IMR-90 (cell line): ENCODE results near the gene MCF2L. TPM values are rescaled to one million over a fixed set of nuclear protein-coding genes. Genes with fewer than 3 reads are reported as not detected.

Experiments
- ATAC-seq: fragments of 200-7000 bp; cut with Tn5 transposase; 2 replicates; pipeline ENCODE4 v1.9.1; 2020; ENCODE audit warnings: low read depth, mild to moderate bottlenecking, moderate library complexity
- BruUV-seq: library from RNA; stranded (reverse); fragments of 400-500 nt; replicated peaks from 2 replicates; lab custom pipeline; 2021; lab: Mats Ljungman, UMichigan
- CTCF ChIA-PET: fragments of 300-600 bp; formaldehyde crosslinking; extraction: SDS; loops from one replicate; lab custom pipeline; 2021; ENCODE audit warnings: antibody characterized with exemption; lab: Yijun Ruan, JAX
- POLR2A ChIA-PET: fragments of 300-600 bp; sonication (Branson Sonifier 250); formaldehyde crosslinking; loops from one replicate; lab custom pipeline; 2022; ENCODE audit warnings: antibody characterized with exemption; ENCODE audit not compliant: unreplicated experiment; lab: Charles Lee
- DNase-seq: peaks from one replicate; pipeline ENCODE4 v3.0.0; 2013
- H2AFZ ChIP-seq: replicated peaks from 2 replicates; pipeline ENCODE3; 2013; ENCODE audit warnings: low read length, mild to moderate bottlenecking; ENCODE audit not compliant: poor library complexity
- H2AK5ac ChIP-seq: 2 replicates; pipeline ENCODE4 v1.6.1; 2013; ENCODE audit warnings: low read depth, low read length, inconsistent platforms
- H2AK9ac ChIP-seq: replicated peaks from 2 replicates; pipeline ENCODE3; 2013; ENCODE audit warnings: mild to moderate bottlenecking, low read depth, low read length, moderate library complexity; ENCODE audit not compliant: poor library complexity
- H2BK120ac ChIP-seq: 2 replicates; pipeline ENCODE4 v1.6.1; 2013; ENCODE audit warnings: low read depth, low read length, inconsistent platforms
- H2BK15ac ChIP-seq: 3 replicates; pipeline ENCODE4 v1.6.1; 2013; ENCODE audit warnings: low read depth, low read length, inconsistent platforms
- H2BK20ac ChIP-seq: 2 replicates; pipeline ENCODE4 v1.6.1; 2013; ENCODE audit warnings: low read depth, mild to moderate bottlenecking, inconsistent platforms, low read length, moderate library complexity
- H2BK5ac ChIP-seq: 2 replicates; pipeline ENCODE4 v1.6.1; 2013; ENCODE audit warnings: mild to moderate bottlenecking, low read depth, low read length, inconsistent platforms; ENCODE audit not compliant: poor library complexity, severe bottlenecking
- H3K14ac ChIP-seq: replicated peaks from 2 replicates; pipeline ENCODE4 v1.6.1; 2013; ENCODE audit warnings: low read depth, low read length, inconsistent platforms
- H3K18ac ChIP-seq: 2 replicates; pipeline ENCODE4 v1.6.1; 2013; ENCODE audit warnings: low read depth, low read length, control low read depth
- H3K23ac ChIP-seq: 2 replicates; pipeline ENCODE4 v1.6.1; 2013; ENCODE audit warnings: low read depth, low read length, inconsistent platforms
- H3K27ac ChIP-seq: 2 replicates; pipeline ENCODE4 v1.5.1; 2013; ENCODE audit warnings: mild to moderate bottlenecking, control low read depth, low read length; ENCODE audit not compliant: insufficient read depth
- H3K27me3 ChIP-seq: 2 replicates; pipeline ENCODE4 v1.6.1; 2013; ENCODE audit warnings: low read length; ENCODE audit not compliant: control insufficient read depth, insufficient read depth
- H3K36me3 ChIP-seq: 2 replicates; pipeline ENCODE4 v1.6.1; 2013; ENCODE audit warnings: low read length, mixed read lengths; ENCODE audit not compliant: control insufficient read depth, insufficient read depth
- H3K4ac ChIP-seq: 2 replicates; pipeline ENCODE4 v1.6.1; 2013; ENCODE audit warnings: low read depth, low read length, inconsistent platforms
- H3K4me1 ChIP-seq: 2 replicates; pipeline ENCODE4 v1.6.1; 2013; ENCODE audit warnings: low read length, mixed read lengths; ENCODE audit not compliant: control insufficient read depth, insufficient read depth
- H3K4me2 ChIP-seq: 2 replicates; pipeline ENCODE4 v1.6.1; 2013; ENCODE audit warnings: low read depth, mild to moderate bottlenecking, control low read depth, low read length, moderate library complexity
- H3K4me3 ChIP-seq: 2 replicates; pipeline ENCODE4 v1.5.1; 2013; ENCODE audit warnings: low read depth, mild to moderate bottlenecking, control low read depth, low read length, moderate library complexity; ENCODE audit not compliant: insufficient read depth
- H3K56ac ChIP-seq: 2 replicates; pipeline ENCODE4 v1.6.1; 2013; ENCODE audit warnings: low read length, inconsistent platforms; ENCODE audit not compliant: insufficient read depth; ENCODE audit errors: extremely low read depth
- H3K79me1 ChIP-seq, 2 experiments: 2 replicates each; pipeline ENCODE4 v1.6.1; 2013; ENCODE audit warnings: low read length in 2 of 2, inconsistent platforms in 1 of 2, low read depth in 1 of 2
- H3K9ac ChIP-seq: 2 replicates; pipeline ENCODE4 v1.6.1; 2013; ENCODE audit warnings: low read depth, low read length, control low read depth
- H3K9me1 ChIP-seq: 2 replicates; pipeline ENCODE4 v1.6.1; 2013; ENCODE audit warnings: low read length, inconsistent platforms; ENCODE audit not compliant: insufficient read depth
- H3K9me3 ChIP-seq: 2 replicates; pipeline ENCODE4 v1.6.1; 2013; ENCODE audit warnings: low read length; ENCODE audit not compliant: control insufficient read depth, insufficient read depth
- H4K20me1 ChIP-seq: 2 replicates; pipeline ENCODE4 v1.6.1; 2013; ENCODE audit warnings: low read length, inconsistent platforms; ENCODE audit not compliant: insufficient read depth
- H4K5ac ChIP-seq: 2 replicates; pipeline ENCODE4 v1.6.1; 2013; ENCODE audit warnings: mild to moderate bottlenecking, low read depth, low read length, control low read depth
- H4K8ac ChIP-seq, 2 experiments: 2 replicates each; pipeline ENCODE4 v1.6.1; 2013; ENCODE audit warnings: low read depth in 2 of 2, low read length in 2 of 2, control low read depth in 1 of 2, inconsistent platforms in 1 of 2
- H4K91ac ChIP-seq: 2 replicates; pipeline ENCODE4 v1.6.1; 2013; ENCODE audit warnings: low read depth, low read length, inconsistent platforms; ENCODE audit not compliant: insufficient read depth
- CHD1 ChIP-seq: IDR thresholded peaks from 2 replicates; pipeline ENCODE4 v1.6.1; 2012; ENCODE audit warnings: low read depth, low read length, improper control_type of control experiment
- MAFK ChIP-seq: IDR thresholded peaks from 2 replicates; pipeline ENCODE4 v1.6.1; 2012; ENCODE audit warnings: low read depth, low read length, improper control_type of control experiment
- POLR2A ChIP-seq: IDR thresholded peaks from 2 replicates; pipeline ENCODE4 v1.6.1; 2012; ENCODE audit warnings: mild to moderate bottlenecking, low read depth, low read length
- RAD21 ChIP-seq: IDR thresholded peaks from 2 replicates; pipeline ENCODE4 v1.6.1; 2012; ENCODE audit warnings: low read length, improper control_type of control experiment
- WGBS, 2 experiments: methylation state at CpG; one replicate each; pipeline versions ENCODE4 v1.1.5 to v1.1.7; 2013; ENCODE audit warnings: missing lambda C conversion rate in 2 of 2; ENCODE audit not compliant: insufficient read length in 1 of 2; ENCODE audit errors: extremely low coverage in 2 of 2; 5-methylcytosine and 5-hydroxymethylcytosine counted together
- dilution Hi-C: fragments of 300-500 bp; cut with HindIII; formaldehyde crosslinking; loops from one replicate; pipeline ENCODE4 v1.14.3; 2018; ENCODE audit warnings: low sequenced_read_pairs; ENCODE audit not compliant: unreplicated experiment
- in situ Hi-C: fragments of 300-500 bp; cut with MboI; formaldehyde crosslinking; loops from 3 replicates; pipeline ENCODE4 v1.14.3; 2019; ENCODE audit warnings: low sequenced_read_pairs, inconsistent platforms, mixed read lengths
- intact Hi-C: fragments of 100-400 bp; cut with micrococcal nuclease; formaldehyde crosslinking; loops from 2 replicates; pipeline ENCODE4 v1.10.0; 2022
- polyA plus RNA-seq, 3 experiments: library from polyadenylated mRNA; depleted of rRNA; stranded (reverse); fragments of >200 nt; gene quantifications; 2 replicates each; pipeline ENCODE4 v1.2.3, GENCODE V29; 2012; ENCODE audit warnings: low replicate concordance in 1 of 3
- total RNA-seq: library from RNA; depleted of rRNA; stranded (reverse); fragments of >200 nt; gene quantifications from 2 replicates; pipeline ENCODE4 v1.2.3, GENCODE V29; 2012
- TF ChIP-seq, protein P1 (sequence below): fragments of 150-350 bp; IDR thresholded peaks from 2 replicates; pipeline ENCODE4 v1.6.1; 2016; ENCODE audit warnings: low read depth, mild to moderate bottlenecking, low read length, moderate library complexity, borderline replicate concordance

Gene MCF2L
- total and polyA plus RNA-seq, 2 of the 4 experiments (the other 2 are of a cell fraction): 0.18 TPM; not detected in 1

DNA sequence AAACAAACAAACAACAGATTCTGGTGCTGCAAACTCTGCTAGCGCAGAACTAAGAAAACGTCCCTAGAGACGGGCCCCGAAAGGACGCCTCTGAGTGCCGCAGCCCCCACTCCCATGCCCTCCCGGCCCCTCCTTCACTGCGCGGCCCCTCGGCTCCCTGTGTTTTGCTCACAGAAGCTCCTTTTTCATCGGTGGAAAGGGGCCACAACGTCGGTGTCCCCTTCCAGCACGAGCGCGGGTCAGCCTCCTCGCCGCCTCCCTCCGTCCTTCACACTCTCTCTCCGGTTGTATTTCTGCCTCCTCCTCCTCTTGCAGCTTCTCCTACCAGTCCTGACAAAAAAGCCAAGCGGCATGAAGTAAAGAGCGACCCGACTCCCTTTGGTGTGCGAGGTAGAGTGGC, 121.8 kb downstream of the MCF2L start:
- H4K20me1 ChIP-seq: no peaks in the 10 kb centered on the region
- H3K18ac ChIP-seq: no peak overlapping the region
- 88% methylated on average over 10 of the region's 24 CpGs; no CpG with 5 or more reads in 1 of the 2 experiments for WGBS, 2 experiments
- no peaks in the 10 kb centered on the region for H3K4me1 ChIP-seq
- H3K9ac ChIP-seq: no peak overlapping the region
- H2AK5ac ChIP-seq: no peak overlapping the region
- ChIA-PET CTCF (no interaction called here), POLR2A (no interaction called here)
- H2BK15ac ChIP-seq: no peak overlapping the region
- intact Hi-C loops (no loop called here), in situ Hi-C loops (no loop called here), dilution Hi-C loops (no loop called here)
- H3K4me3 ChIP-seq: no peak overlapping the region
- no peak overlapping the region for H2AFZ ChIP-seq
- H3K23ac ChIP-seq: no peak overlapping the region
- H3K4me2 ChIP-seq: no peak overlapping the region
- no peak overlapping the region for H2BK120ac ChIP-seq
- H3K79me1 ChIP-seq: no peaks in the 10 kb centered on the region
- no peak overlapping the region for H4K8ac ChIP-seq
- H3K9me1 ChIP-seq: no peaks in the 10 kb centered on the region
- TF ChIP-seq MAFK: no peak
- TF ChIP-seq RAD21: no peak
- TF ChIP-seq, protein P1, sequence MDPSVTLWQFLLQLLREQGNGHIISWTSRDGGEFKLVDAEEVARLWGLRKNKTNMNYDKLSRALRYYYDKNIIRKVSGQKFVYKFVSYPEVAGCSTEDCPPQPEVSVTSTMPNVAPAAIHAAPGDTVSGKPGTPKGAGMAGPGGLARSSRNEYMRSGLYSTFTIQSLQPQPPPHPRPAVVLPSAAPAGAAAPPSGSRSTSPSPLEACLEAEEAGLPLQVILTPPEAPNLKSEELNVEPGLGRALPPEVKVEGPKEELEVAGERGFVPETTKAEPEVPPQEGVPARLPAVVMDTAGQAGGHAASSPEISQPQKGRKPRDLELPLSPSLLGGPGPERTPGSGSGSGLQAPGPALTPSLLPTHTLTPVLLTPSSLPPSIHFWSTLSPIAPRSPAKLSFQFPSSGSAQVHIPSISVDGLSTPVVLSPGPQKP: no peak
- no peak for TF ChIP-seq POLR2A
- TF ChIP-seq CHD1: no peak
- H2AK9ac ChIP-seq: no peak overlapping the region
- no peak for ATAC-seq
- no peaks in the 10 kb centered on the region for H3K36me3 ChIP-seq
- BruUV-seq: no TSS peak
- H3K9me3 ChIP-seq: no peaks in the 10 kb centered on the region
- H2BK20ac ChIP-seq: no peak overlapping the region
- H3K14ac ChIP-seq: no peak overlapping the region
- peaks cover 57% of the 10 kb centered on the region for H3K27me3 ChIP-seq
- no peak overlapping the region for H3K4ac ChIP-seq
- no peak overlapping the region for H3K56ac ChIP-seq
- DNase-seq: no peak
- H2BK5ac ChIP-seq: no peak overlapping the region
- H4K5ac ChIP-seq: no peak overlapping the region
- no peak overlapping the region for H3K27ac ChIP-seq
- no peak overlapping the region for H4K91ac ChIP-seq
